Epithelial cell of proximal tubule (primary cell): ENCODE results near the gene CEP97. TPM values are rescaled to one million over a fixed set of nuclear protein-coding genes. Genes with fewer than 3 reads are reported as not detected.

ENCODE experiments used
- DNase-seq: peaks from one replicate; pipeline ENCODE4 v3.0.0-alpha.2; 2011; ENCODE audit warnings: low read depth
- H3K4me3 ChIP-seq: 2 replicates; pipeline ENCODE4 v1.5.1; 2011; ENCODE audit warnings: low read depth, mild to moderate bottlenecking, low read length
- total RNA-seq: library from RNA; depleted of rRNA; stranded (reverse); fragments of >200 nt; gene quantifications from 2 replicates; pipeline ENCODE4 v1.2.3, GENCODE V29; 2015
- TF ChIP-seq, protein P1 (sequence below): conservative IDR thresholded peaks from 2 replicates; pipeline ENCODE4 v1.5.1; 2012; ENCODE audit warnings: low read depth, mild to moderate bottlenecking, low read length

Gene CEP97
- total RNA-seq, 1 donor from 2014 or later, result 9.3 TPM

GRCh38 chr3:101803939-101804338 is 79.5 kb downstream of the CEP97 start:
- no peak overlapping the region for H3K4me3 ChIP-seq
- no peak for DNase-seq
- TF ChIP-seq, protein P1, sequence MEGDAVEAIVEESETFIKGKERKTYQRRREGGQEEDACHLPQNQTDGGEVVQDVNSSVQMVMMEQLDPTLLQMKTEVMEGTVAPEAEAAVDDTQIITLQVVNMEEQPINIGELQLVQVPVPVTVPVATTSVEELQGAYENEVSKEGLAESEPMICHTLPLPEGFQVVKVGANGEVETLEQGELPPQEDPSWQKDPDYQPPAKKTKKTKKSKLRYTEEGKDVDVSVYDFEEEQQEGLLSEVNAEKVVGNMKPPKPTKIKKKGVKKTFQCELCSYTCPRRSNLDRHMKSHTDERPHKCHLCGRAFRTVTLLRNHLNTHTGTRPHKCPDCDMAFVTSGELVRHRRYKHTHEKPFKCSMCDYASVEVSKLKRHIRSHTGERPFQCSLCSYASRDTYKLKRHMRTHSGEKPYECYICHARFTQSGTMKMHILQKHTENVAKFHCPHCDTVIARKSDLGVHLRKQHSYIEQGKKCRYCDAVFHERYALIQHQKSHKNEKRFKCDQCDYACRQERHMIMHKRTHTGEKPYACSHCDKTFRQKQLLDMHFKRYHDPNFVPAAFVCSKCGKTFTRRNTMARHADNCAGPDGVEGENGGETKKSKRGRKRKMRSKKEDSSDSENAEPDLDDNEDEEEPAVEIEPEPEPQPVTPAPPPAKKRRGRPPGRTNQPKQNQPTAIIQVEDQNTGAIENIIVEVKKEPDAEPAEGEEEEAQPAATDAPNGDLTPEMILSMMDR, result no peak

GRCh38 chr3:101806491-101806890 is 82.1 kb downstream of the CEP97 start:
- TF ChIP-seq, protein P1, result no peak
- no peak for DNase-seq

DNA sequence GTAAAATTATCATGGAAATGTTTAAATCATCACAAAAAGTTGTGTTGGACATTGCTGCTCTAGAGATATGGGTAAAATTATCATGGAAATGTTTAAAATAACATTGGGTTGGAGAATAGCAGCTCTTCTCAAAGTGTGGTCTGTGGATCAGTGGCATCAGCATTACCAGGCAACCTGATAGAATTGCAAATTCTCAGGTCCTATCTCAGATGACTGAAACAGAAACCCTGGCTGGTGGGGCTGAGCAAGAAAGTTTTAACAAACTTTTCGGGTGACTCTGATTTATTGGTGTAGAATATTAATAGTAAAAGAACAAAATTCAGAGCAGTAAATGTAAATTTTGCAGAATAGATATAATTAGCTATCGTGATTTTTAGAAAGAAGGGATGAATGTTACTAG is 83.5 kb downstream of the CEP97 start:
- no peak for DNase-seq
- H3K4me3 ChIP-seq, result no peak overlapping the region
- TF ChIP-seq, protein P1, result no peak

More at GRCh38 chr3:101806491-101806890, 82.1 kb downstream of the CEP97 start:
- H3K4me3 ChIP-seq, result no peak overlapping the region

- no peak overlapping the region for H3K4me3 ChIP-seq
- no peak for DNase-seq
- TF ChIP-seq, protein P1, result peak; percentile 74
Observed at GRCh38 chr3:101809178-101810021, 85.0 kb downstream of the CEP97 start.

GRCh38 chr3:101810022-101810418 is 85.6 kb downstream of the CEP97 start:
- TF ChIP-seq, protein P1, result no peak
- DNase-seq, result no peak
- H3K4me3 ChIP-seq, result no peak overlapping the region

DNA sequence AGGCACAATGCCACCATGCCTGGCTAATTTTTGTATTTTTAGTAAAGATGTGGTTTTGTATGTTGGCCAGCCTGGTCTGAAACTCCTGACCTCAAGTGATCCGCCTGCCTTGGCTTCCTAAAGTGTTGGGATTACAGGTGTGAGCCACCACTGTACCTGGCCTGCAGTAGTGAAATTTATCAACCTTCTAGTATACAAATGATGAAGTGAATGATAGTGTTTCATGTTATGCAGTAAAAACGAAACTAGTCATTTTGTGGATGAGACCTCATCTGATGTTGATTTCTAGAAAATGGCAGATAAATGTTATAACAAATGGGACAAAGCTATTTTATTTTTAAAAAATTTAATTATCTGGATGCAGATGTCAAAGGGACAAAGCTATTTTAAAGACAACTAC is 87.5 kb downstream of the CEP97 start:
- no peak overlapping the region for H3K4me3 ChIP-seq
- TF ChIP-seq, protein P1, result no peak
- DNase-seq, result no peak

DNA sequence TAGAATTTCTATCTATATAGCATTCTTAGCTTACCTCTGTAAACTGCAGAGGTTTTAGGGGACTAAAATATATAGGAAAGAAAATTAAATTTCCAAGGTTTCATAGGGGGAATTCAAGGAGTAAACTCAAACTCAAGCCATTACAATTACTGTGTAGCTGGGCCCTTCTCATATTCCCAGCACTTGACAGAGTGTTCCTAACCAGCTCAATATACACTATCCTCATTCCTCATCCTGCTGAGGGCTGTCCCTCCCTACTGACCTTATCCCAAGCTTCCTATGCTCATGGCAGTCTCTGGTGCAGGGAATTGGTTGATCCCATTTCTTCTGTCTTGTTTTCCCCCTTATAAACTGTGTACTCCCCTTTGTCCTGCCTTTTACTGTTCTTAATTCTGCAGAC is 88.5 kb downstream of the CEP97 start:
- DNase-seq, result no peak
- H3K4me3 ChIP-seq, result no peak overlapping the region
- TF ChIP-seq, protein P1, result no peak
